Stimulated activated CD4-positive, alpha-beta T cell treated with anti-CD3 and anti-CD28 coated beads, TNF-alpha, amount 100 ng/mL, for 48 hours (primary cell): Measurements from ENCODE around the gene SETBP1.

Source experiments
- DNase-seq, 3 donors: peaks; one replicate each; pipeline ENCODE4 v3.0.0-alpha.2; 2020; ENCODE audit warnings: low read depth in 3 of 3

SETBP1 gene

DNA sequence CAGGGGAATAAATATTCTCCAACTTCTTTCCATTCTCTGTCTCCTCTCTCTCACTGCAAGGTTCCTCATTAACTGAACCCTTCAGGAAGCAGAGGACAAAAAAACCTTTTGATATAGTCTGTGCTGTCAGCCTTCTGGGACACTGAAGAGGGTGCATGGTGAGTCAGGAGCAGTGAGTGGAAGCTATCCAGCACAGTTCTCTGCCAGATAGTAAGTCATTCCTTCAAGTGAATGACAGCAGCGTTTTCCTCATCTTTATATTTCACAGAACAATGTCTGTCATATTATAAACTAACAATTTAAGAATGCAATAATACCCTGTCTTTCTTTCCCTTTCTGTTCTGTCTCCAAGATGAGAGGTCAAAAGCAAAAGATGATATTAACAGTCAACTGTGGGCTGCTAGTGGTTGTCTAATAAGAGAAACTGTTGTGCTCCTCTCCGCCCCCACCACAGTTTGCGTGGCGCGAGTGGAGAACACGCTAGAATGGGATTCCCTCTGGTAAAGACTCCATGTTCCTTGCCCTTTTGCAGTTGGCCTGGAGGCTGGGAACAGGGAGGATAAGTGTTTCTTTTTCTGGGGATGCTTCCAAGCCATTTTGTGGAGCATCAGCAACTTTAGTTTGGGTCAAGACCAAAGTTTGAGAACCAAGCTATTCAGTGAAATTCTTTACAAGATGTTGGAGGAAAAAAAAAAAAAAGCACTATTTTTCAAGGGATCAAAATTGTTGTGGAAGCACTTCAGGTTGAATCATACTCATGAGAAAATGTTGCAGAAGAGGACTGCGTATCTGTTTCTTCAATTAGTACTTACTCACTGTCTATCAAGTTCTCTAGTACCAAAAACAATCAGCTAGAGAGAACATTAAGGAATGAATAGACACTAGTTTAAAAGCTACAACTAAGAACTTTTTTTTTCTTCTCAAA is 430.2 kb downstream of the SETBP1 start:
- DNase-seq: no peak

- DNase-seq: no peak
Measured at GRCh38 chr18:45111502-45111848, 430.8 kb downstream of the SETBP1 start.

GRCh38 chr18:45112682-45113081 is 432.0 kb downstream of the SETBP1 start:
- no peak for DNase-seq

- DNase-seq: no peak
Measured at GRCh38 chr18:45116116-45116515, 435.4 kb downstream of the SETBP1 start.
